ENCODE data around the gene HRG. TPM values are rescaled to one million over a fixed set of nuclear protein-coding genes. Genes with fewer than 3 reads are reported as not detected.

Gene HRG
- total and polyA plus RNA-seq, 2 of the 4 experiments (the other 2 are of a cell fraction) = not detected

- H2AFZ ChIP-seq (replicated peaks; ENCODE audit: low read length, poor library complexity) = no peak overlapping the region
- no TSS peak for BruUV-seq (replicated peaks)
- H3K56ac ChIP-seq (ENCODE audit: extremely low read depth, insufficient read depth, low read length) = no peak overlapping the region
- DNase-seq (no peak), ATAC-seq (ENCODE audit: low read depth) (no peak)
- no peaks in the 10 kb centered on the region for H3K4me1 ChIP-seq (ENCODE audit: control insufficient read depth, insufficient read depth, low read length)
- H2AK9ac ChIP-seq (replicated peaks; ENCODE audit: low read depth, low read length, poor library complexity) = no peak overlapping the region
- no peaks in the 10 kb centered on the region for H3K9me1 ChIP-seq (ENCODE audit: insufficient read depth, low read length)
- H3K18ac ChIP-seq (ENCODE audit: low read depth, low read length) = no peak overlapping the region
- no peaks in the 10 kb centered on the region for H4K20me1 ChIP-seq (ENCODE audit: insufficient read depth, low read length)
- intact Hi-C loops (cut with micrococcal nuclease) (no loop called here), in situ Hi-C loops (cut with MboI; ENCODE audit: low sequenced_read_pairs) (no loop called here), dilution Hi-C loops (cut with HindIII; ENCODE audit: low sequenced_read_pairs, unreplicated experiment) (no loop called here)
- no peak for TF ChIP-seq SMC3 (IDR thresholded peaks at IDR 0.05; ENCODE audit: low read depth, low read length)
- no peak for TF ChIP-seq FOS (IDR thresholded peaks at IDR 0.05; ENCODE audit: low read depth, low read length)
- no peak for TF ChIP-seq MAFK (IDR thresholded peaks at IDR 0.05; ENCODE audit: low read depth, low read length)
- no peak for TF ChIP-seq USF2 (IDR thresholded peaks at IDR 0.05; ENCODE audit: low read depth, low read length)
- TF ChIP-seq NFE2L2 (IDR thresholded peaks at IDR 0.05; ENCODE audit: low read depth, low read length) = no peak
- TF ChIP-seq RAD21 (IDR thresholded peaks at IDR 0.05; ENCODE audit: low read length) = no peak
- TF ChIP-seq MXI1 (IDR thresholded peaks at IDR 0.05; ENCODE audit: borderline replicate concordance, low read depth, low read length) = no peak
- no peak for TF ChIP-seq RFX5 (IDR thresholded peaks at IDR 0.05; ENCODE audit: low read depth, low read length)
- TF ChIP-seq POLR2A (IDR thresholded peaks at IDR 0.05; ENCODE audit: low read depth, low read length) = no peak
- TF ChIP-seq MAZ (IDR thresholded peaks at IDR 0.05; ENCODE audit: borderline replicate concordance, low read depth, low read length) = no peak
- TF ChIP-seq CEBPB (IDR thresholded peaks at IDR 0.05; ENCODE audit: low read depth, low read length) = no peak
- peaks cover 13% of the 10 kb centered on the region for H3K27me3 ChIP-seq (ENCODE audit: control insufficient read depth, insufficient read depth, low read length)
- H3K4me2 ChIP-seq (ENCODE audit: low read depth, low read length) = no peak overlapping the region
- whole genome bisulfite sequencing, 2 experiments (ENCODE audit: extremely low coverage in 2 of 2, insufficient read length in 1 of 2) = no CpG with 5 or more reads among the region's 2 CpGs
- H3K9ac ChIP-seq (ENCODE audit: low read depth, low read length) = no peak overlapping the region
- no peak overlapping the region for H3K14ac ChIP-seq (replicated peaks; ENCODE audit: low read depth, low read length)
- H2BK15ac ChIP-seq (ENCODE audit: low read depth, low read length) = no peak overlapping the region
- H3K36me3 ChIP-seq (ENCODE audit: control insufficient read depth, insufficient read depth, low read length) = no peaks in the 10 kb centered on the region
- no peak overlapping the region for H3K23ac ChIP-seq (ENCODE audit: low read depth, low read length)
- H4K8ac ChIP-seq (ENCODE audit: low read depth in 2 of 2, low read length in 2 of 2) = no peak overlapping the region
- H3K9me3 ChIP-seq (ENCODE audit: control insufficient read depth, insufficient read depth, low read length) = no peaks in the 10 kb centered on the region
- CTCF ChIA-PET = no interaction called here
- no peak overlapping the region for H3K4me3 ChIP-seq (ENCODE audit: insufficient read depth, low read depth, low read length)
- H2BK5ac ChIP-seq (ENCODE audit: low read depth, low read length, poor library complexity, severe bottlenecking) = no peak overlapping the region
- H2AK5ac ChIP-seq (ENCODE audit: low read depth, low read length) = no peak overlapping the region
- H3K4ac ChIP-seq (ENCODE audit: low read depth, low read length) = no peak overlapping the region
- POLR2A ChIA-PET (ENCODE audit: unreplicated experiment) = no interaction called here
- H3K79me1 ChIP-seq (ENCODE audit: low read depth in 1 of 2, low read length in 2 of 2) = no peaks in the 10 kb centered on the region
- H2BK120ac ChIP-seq (ENCODE audit: low read depth, low read length) = no peak overlapping the region
- no peak overlapping the region for H2BK20ac ChIP-seq (ENCODE audit: low read depth, low read length)
- H4K5ac ChIP-seq (ENCODE audit: low read depth, low read length) = no peak overlapping the region
- no peak overlapping the region for H3K27ac ChIP-seq (ENCODE audit: insufficient read depth, low read length)
- no peak overlapping the region for H4K91ac ChIP-seq (ENCODE audit: insufficient read depth, low read depth, low read length)
Observed at GRCh38 chr3:186696522-186696921, 30.7 kb downstream of the HRG start.
